Erythroblast (primary cell): ENCODE results near the gene ROMO1.

Experiments
- GATA1 ChIP-seq: IDR thresholded peaks from 2 replicates; pipeline ENCODE4 v1.6.1; 2011; ENCODE audit warnings: low read depth, mild to moderate bottlenecking, control low read depth, low read length, moderate library complexity
- POLR2A ChIP-seq: IDR thresholded peaks from 2 replicates; pipeline ENCODE4 v1.6.1; 2011; ENCODE audit warnings: mild to moderate bottlenecking, low read length

DNA sequence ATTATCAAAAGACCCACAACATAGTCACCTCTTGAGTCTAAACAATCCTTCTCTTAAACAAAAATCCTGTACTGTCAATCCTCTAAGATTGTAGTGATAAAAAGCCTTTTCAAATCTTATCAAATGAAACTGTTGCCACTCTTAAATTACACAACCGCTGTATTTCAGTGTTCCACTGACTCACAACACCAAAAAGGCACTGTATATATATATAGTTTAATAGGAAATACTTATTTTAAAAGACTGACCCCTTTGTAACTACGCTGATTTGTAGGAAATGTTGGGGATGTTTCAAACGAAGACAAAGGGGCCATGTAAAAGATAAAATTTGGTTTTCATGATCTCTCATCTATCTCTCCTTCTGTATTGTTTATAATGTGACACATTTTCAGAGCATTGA lies 48.6 kb upstream of the ROMO1 start:
- no peak for TF ChIP-seq POLR2A
- no peak for TF ChIP-seq GATA1
